Measurements from ENCODE around the gene MAP3K8.

GRCh38 chr10:30500534-30500933, 66.5 kb downstream of the MAP3K8 start:
- no peak for TF ChIP-seq CTCF (IDR thresholded peaks at IDR 0.05)
- TF ChIP-seq POLR2A (IDR thresholded peaks at IDR 0.05): no peak
